Measurements from ENCODE around the gene FDXR.

FDXR gene

GRCh38 chr17:74846621-74847020 is 26.2 kb downstream of the FDXR start:
- H3K4me3 ChIP-seq (ENCODE audit: low read length) = no peak overlapping the region
- TF ChIP-seq ZNF274 (IDR thresholded peaks at IDR 0.05; ENCODE audit: low read depth, low read length) = no peak

GRCh38 chr17:74843352-74843627 is 29.5 kb downstream of the FDXR start:
- no peak overlapping the region for H3K4me3 ChIP-seq (ENCODE audit: low read length)
- TF ChIP-seq ZNF274 (IDR thresholded peaks at IDR 0.05; ENCODE audit: low read depth, low read length) = no peak

- TF ChIP-seq ZNF274 (IDR thresholded peaks at IDR 0.05; ENCODE audit: low read depth, low read length) = no peak
- H3K4me3 ChIP-seq (ENCODE audit: low read length) = no peak overlapping the region
Observed at GRCh38 chr17:74842599-74843351, 30.0 kb downstream of the FDXR start.

- H3K4me3 ChIP-seq (ENCODE audit: low read length) = no peak overlapping the region
- TF ChIP-seq ZNF274 (IDR thresholded peaks at IDR 0.05; ENCODE audit: low read depth, low read length) = no peak
Observed at GRCh38 chr17:74842146-74842598, 30.6 kb downstream of the FDXR start.

- TF ChIP-seq ZNF274 (IDR thresholded peaks at IDR 0.05; ENCODE audit: low read depth, low read length) = no peak
- H3K4me3 ChIP-seq (ENCODE audit: low read length) = no peak overlapping the region
Observed at GRCh38 chr17:74840989-74841666, 31.7 kb downstream of the FDXR start.

- TF ChIP-seq ZNF274 (IDR thresholded peaks at IDR 0.05; ENCODE audit: low read depth, low read length) = no peak
- H3K4me3 ChIP-seq (ENCODE audit: low read length) = no peak overlapping the region
Observed at GRCh38 chr17:74839990-74840852, 32.6 kb downstream of the FDXR start.

- H3K4me3 ChIP-seq (ENCODE audit: low read length) = no peak overlapping the region
- no peak for TF ChIP-seq ZNF274 (IDR thresholded peaks at IDR 0.05; ENCODE audit: low read depth, low read length)
Observed at GRCh38 chr17:74838274-74838673, 34.5 kb downstream of the FDXR start.

GRCh38 chr17:74836691-74837467 is 35.9 kb downstream of the FDXR start:
- no peak overlapping the region for H3K4me3 ChIP-seq (ENCODE audit: low read length)
- no peak for TF ChIP-seq ZNF274 (IDR thresholded peaks at IDR 0.05; ENCODE audit: low read depth, low read length)

- no peak for TF ChIP-seq ZNF274 (IDR thresholded peaks at IDR 0.05; ENCODE audit: low read depth, low read length)
- no peak overlapping the region for H3K4me3 ChIP-seq (ENCODE audit: low read length)
Observed at GRCh38 chr17:74836191-74836590, 36.6 kb downstream of the FDXR start.

GRCh38 chr17:74833501-74834377 is 39.1 kb downstream of the FDXR start:
- TF ChIP-seq ZNF274 (IDR thresholded peaks at IDR 0.05; ENCODE audit: low read depth, low read length) = no peak
- no peak overlapping the region for H3K4me3 ChIP-seq (ENCODE audit: low read length)

- no peak for TF ChIP-seq ZNF274 (IDR thresholded peaks at IDR 0.05; ENCODE audit: low read depth, low read length)
- H3K4me3 ChIP-seq (ENCODE audit: low read length) = no peak overlapping the region
Observed at GRCh38 chr17:74832421-74832820, 40.4 kb downstream of the FDXR start.

GRCh38 chr17:74831444-74832146 is 41.2 kb downstream of the FDXR start:
- no peak for TF ChIP-seq ZNF274 (IDR thresholded peaks at IDR 0.05; ENCODE audit: low read depth, low read length)
- no peak overlapping the region for H3K4me3 ChIP-seq (ENCODE audit: low read length)
